OCI-LY3 (cell line): ENCODE results near the gene NKAIN2.

ENCODE experiments used
- EZH2phosphoT487 ChIP-seq: fragments of 200-600 bp; shearing (Covaris generic); IDR thresholded peaks from 2 replicates; pipeline ENCODE4 v1.6.1; 2018; ENCODE audit warnings: antibody characterized with exemption, mixed run types, low read depth
- TF ChIP-seq, protein P1 (sequence below): fragments of 200-600, 300-600 bp; sonication (generic); IDR thresholded peaks from 2 replicates; pipeline ENCODE4 v1.5.1; 2014; ENCODE audit warnings: antibody characterized with exemption, low read length, low read depth

DNA sequence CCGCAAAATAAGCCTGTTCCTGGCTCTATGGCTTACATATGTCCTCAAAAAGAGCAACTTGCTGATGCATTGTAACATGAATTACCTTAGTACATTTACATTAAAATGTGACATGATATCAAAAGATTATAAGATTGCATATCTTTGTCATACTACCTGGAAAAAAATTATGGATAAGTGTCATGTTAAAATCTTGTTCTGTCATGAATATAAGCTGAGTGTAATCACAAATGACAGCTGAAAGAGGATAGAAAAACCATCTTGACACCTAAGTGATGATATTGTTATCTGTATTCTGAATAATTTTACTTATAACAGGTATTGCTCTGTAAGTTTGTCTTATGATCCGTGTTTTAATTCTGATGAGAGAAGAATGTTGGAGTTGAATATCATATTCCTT lies 655.6 kb downstream of the NKAIN2 start:
- TF ChIP-seq, protein P1, sequence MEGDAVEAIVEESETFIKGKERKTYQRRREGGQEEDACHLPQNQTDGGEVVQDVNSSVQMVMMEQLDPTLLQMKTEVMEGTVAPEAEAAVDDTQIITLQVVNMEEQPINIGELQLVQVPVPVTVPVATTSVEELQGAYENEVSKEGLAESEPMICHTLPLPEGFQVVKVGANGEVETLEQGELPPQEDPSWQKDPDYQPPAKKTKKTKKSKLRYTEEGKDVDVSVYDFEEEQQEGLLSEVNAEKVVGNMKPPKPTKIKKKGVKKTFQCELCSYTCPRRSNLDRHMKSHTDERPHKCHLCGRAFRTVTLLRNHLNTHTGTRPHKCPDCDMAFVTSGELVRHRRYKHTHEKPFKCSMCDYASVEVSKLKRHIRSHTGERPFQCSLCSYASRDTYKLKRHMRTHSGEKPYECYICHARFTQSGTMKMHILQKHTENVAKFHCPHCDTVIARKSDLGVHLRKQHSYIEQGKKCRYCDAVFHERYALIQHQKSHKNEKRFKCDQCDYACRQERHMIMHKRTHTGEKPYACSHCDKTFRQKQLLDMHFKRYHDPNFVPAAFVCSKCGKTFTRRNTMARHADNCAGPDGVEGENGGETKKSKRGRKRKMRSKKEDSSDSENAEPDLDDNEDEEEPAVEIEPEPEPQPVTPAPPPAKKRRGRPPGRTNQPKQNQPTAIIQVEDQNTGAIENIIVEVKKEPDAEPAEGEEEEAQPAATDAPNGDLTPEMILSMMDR, result no peak
- no peak for TF ChIP-seq EZH2phosphoT487
